ENCODE measurements around the gene RIMOC1.

DNA sequence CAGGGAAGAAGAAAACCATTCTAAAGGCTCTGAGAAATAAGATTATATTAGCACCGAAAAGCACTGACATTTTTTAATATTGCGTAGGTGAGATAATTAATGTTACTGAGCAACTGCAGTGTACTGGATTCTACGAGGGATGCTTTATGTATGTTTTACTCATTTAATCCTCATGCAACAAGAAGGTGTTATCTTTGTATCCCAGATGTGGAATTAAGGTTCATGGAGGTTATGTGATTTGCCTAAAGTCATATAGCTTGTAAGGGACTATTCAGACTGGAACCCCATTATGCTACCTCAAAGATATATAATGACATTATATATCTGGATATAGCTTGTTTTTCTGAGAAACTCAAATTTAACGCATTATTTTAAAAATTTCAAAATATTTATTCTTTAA, 23.5 kb downstream of the RIMOC1 start:
- TF ChIP-seq, protein P1, sequence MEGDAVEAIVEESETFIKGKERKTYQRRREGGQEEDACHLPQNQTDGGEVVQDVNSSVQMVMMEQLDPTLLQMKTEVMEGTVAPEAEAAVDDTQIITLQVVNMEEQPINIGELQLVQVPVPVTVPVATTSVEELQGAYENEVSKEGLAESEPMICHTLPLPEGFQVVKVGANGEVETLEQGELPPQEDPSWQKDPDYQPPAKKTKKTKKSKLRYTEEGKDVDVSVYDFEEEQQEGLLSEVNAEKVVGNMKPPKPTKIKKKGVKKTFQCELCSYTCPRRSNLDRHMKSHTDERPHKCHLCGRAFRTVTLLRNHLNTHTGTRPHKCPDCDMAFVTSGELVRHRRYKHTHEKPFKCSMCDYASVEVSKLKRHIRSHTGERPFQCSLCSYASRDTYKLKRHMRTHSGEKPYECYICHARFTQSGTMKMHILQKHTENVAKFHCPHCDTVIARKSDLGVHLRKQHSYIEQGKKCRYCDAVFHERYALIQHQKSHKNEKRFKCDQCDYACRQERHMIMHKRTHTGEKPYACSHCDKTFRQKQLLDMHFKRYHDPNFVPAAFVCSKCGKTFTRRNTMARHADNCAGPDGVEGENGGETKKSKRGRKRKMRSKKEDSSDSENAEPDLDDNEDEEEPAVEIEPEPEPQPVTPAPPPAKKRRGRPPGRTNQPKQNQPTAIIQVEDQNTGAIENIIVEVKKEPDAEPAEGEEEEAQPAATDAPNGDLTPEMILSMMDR (optimal IDR thresholded peaks at IDR 0.05 in 1 of 3, IDR thresholded peaks at IDR 0.05 in 1 of 3, conservative IDR thresholded peaks at IDR 0.05 in 1 of 3; ENCODE audit: extremely low read depth in 1 of 3, insufficient read depth in 2 of 3, low read length in 3 of 3) = no peak
- no peak for TF ChIP-seq EZH2 (IDR thresholded peaks at IDR 0.05; ENCODE audit: low read length)

All from keratinocyte (primary cell).